Activated CD4-positive, alpha-beta T cell treated with anti-CD3 and anti-CD28 coated beads for 1 hour (primary cell): ENCODE measurements around the gene SAE1.
"Not testable (repeated sequence)": the region's sequence is repeated elsewhere in the genome, so short reads cannot be mapped to it uniquely, and the experiment has no call there.

Experiments used
- DNase-seq: peaks from one replicate; pipeline ENCODE4 v3.0.0-alpha.2; 2020

Gene SAE1

DNA sequence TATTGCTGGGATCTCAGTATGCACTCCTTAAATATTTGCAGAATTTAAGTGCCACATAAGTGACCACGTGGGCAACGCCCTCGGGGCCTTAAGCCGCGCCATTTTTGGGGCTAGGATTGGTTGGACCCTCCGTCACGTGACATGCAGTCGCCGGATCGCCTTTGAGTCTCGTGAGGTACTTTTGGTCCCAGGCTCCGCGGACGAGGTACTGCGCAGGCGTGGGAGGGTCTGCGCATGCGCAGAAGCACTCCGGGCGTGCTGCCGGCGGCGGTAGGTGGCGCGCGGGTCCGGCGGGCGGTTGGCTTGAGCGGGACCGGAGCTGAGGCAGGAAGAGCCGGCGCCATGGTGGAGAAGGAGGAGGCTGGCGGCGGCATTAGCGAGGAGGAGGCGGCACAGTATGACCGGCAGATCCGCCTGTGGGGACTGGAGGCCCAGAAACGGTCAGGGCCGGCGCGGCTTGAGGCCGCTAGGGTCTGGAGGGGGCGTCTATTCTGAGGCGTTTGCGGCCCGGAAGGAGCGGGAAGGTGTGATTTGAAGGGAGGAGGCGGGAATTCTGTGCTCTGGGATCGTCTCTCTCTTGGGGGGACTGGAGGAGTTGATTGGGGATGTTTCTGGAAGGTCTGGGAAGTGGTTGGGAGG lies at the start of gene SAE1:
Gene SAE1 (plus strand): TSS at position 247 of the 639 bp plus-strand sequence. CDS start 96 bp downstream, at position 343.
- DNase-seq: peak; percentile 87

DNA sequence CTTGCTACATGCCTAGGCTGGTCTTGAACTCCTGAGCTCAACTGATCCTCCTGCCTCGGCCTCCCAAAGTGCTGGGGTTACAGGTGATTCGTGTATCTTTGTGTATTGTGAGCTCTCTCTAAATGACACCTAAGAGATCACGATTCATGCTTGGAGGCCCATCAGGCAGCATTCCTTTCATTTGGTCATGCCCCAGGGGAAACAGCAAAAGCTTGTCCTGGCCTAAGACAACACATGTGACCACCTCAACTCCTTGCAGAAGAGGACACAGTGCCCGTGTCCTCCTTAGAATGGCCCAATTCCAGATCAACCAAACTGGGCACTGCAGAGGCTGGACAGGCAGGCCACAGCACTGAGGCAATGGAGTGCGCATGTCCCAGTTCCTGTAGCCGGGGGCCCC lies 49.5 kb upstream of the SAE1 start:
- DNase-seq: no peak

DNA sequence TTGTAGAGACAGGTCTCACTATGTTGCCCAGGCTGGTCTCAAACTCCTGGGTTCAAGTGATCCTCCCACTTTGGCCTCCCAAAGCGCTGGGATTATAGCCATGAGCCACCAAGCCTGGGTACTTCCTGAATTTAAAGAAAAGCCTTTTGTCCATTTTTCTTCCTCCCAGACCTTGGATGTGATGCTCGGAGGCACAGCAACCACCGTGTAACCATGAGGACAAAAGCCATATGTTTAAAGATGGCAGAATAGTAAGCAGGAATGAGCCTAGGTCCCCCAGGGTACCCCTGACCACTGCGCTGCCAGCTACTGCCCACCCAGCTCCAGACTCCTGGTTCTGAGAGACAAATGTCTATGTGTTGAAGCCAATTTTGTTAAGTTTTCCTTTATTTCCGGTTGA lies 48.1 kb upstream of the SAE1 start:
- DNase-seq: no peak

DNA sequence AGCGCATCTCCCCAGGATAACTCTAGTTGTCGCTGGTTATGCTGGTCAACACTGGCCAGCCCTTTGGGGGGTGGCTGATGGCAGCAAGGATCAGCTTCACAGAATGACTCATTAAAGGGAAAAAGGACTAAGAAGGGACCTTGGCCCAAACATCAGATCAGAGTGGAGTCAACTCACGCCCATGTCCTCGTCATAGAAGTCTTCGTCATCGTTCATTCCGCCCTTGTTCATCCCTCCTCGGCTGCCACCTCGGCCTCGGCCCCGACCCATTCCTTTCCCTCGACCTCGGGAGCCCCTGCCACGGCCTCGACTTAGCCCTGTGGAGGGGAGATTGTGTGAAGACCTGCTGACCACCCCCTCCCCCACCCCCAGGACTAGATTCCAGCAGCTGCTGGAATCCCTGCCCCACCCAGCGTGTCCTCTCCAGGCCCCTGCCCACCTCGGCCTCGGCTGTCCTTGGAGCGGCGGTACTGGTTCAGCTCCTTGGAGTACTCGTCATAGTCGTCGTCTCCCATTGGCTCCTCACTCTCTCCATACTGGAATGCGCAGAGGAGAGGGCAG lies 45.7 kb upstream of the SAE1 start:
- DNase-seq: no peak

DNA sequence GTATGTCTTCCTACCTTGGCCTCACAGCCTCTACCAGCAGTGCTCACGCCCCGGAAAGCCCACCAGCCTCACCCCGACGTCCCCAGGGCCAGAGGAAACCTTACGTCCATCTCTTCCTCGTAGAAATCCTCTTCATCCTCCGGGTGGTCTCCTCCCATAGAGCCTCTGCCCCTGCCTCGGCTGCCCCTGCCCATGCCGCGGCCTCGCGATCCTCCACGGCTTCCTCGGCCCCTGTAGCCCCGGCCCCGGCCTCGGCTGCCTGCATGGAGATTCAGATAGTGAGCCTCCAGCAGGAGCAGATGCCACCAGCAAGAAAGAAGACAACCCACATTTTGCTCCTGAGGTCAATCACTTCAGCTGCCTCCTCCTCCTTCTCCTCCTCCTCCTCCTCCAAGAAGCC lies 44.4 kb upstream of the SAE1 start:
- no peak for DNase-seq

DNA sequence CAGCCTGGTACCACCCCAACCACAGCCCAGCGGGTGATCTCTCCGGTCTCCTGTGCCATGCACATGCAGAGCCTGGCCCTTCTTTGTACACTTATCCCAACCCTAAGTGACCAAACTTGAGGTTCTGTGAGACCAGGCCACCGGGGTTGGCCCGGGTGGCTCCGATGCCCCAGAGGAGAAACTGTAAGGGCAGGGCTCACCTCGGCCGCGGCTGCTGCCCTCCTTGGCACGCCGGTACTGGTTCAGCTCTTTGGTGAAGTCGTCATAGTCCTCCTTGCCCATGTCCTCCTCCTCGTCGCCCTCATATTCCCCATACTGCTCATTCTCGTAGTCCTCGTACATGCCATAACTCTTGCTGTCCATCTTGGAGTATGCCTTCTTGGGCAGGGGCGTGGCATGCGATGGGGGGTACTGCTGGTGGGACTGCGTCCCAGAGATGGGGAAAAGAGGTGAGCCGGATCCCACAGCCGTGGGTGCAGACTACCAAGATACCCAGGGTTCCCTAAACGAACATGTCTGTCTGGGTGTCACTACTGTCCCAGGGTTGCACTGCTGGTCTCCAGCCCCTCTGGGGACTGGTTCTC lies 40.8 kb upstream of the SAE1 start:
- DNase-seq: no peak

DNA sequence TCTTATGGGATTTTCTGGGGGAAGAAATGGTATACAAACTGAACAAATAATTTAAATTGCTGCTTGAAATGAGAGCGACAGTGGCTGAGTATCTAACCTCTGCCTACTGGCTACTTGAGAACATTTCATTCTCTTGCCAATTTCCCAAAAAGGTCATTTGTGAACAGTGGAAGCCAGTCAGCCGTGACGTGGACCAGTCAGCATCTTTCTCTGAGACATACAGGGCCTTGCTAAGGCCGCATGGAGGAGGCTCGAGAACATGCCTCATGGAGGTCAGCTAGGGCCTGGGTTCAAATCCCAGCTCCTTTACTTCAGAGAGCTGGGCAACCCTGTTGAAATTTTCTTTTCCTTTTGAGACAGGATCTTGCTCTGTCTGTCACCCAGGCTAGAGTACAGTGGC lies 37.4 kb upstream of the SAE1 start:
- no peak for DNase-seq

DNA sequence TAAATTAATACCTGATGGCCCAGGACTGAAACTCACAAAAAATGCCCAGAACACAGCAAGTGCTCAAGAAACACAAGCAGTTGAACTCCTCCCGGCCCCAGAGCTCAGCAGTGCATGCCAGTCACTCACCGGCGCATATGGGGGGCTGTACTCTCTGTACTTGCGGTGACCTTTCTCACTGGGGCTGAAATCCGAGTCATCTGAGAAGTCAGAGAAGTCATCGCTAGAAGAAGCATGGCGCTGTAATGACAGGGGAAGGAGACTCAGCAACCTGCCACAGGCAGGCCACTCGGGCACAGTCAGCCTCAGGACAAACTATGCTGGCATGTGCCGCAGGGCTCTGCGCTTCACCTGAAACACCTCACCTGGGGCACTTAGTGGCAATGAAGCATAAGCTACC lies 36.8 kb upstream of the SAE1 start:
- no peak for DNase-seq

DNA sequence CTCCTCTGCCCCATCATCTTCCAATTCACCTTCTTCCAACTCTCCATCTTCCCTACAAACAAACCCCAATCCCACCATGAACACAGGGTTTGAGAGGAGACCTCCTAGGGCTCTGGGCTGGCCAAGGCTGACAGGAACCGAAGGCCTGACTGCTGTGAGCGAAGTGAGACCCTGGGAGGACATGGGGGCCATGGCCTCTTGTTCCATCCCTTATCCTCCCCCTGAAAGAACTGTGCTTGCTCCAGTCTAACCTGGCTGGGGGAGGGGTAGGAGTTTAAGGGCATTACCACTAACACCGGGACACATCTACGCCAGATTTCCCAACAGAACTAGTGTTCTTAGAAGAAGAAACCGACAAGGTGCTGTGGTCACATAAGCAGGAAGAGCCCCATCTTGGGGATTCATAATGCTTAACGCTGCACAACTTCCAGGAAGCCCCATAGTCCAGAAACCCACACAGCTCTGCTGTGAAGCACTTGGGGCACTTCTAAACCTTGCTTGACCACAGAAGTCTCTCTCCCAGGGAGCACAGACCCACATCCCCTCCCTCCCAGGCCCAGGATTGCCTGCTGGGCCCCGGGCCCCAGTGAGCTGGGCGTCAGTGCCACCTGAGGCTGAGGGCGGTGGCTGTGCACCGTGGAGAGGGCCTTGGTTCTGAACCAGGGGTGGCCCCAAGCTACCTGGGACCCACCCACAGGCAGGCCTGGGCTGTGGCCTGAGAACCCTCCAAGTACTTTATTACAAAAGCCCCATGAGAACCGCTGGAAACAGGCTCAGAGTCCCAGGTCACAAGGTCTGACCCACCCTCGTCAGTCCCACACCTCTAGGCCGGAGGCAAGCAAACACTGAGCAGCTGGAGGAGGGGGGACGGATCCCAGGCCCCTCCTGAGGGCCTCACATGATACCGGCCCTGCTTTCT lies 35.8 kb upstream of the SAE1 start:
- no peak for DNase-seq

DNA sequence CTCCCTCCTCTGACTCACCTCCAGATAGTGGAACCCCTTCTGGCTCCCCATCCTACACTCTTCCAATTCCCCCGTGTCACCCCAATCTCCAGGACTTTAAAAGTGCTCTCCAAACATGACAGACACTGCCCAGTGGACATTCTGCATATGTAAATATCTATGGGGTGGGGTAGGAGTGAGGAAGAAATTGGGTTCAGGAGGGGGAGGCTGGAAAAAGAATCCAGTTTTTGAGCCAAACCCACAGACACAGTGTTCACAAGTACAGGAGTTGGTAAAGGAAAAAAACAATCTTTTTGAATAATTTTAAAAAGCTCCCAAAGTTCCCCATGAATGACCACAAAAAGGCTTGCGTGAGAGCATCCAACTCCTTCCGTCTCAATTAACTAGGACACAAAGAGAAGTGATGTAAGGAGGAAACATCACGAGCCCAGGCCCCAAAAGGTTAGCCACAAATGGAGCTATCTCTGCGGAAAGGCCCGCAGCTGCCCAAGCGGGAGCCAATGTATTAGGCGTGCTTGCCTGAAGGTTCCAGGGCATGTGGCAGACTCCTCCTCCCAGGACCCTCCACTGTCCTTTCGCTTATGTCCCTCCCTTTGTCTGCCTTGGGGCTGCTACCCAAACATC lies 35.0 kb upstream of the SAE1 start:
- DNase-seq: no peak

DNA sequence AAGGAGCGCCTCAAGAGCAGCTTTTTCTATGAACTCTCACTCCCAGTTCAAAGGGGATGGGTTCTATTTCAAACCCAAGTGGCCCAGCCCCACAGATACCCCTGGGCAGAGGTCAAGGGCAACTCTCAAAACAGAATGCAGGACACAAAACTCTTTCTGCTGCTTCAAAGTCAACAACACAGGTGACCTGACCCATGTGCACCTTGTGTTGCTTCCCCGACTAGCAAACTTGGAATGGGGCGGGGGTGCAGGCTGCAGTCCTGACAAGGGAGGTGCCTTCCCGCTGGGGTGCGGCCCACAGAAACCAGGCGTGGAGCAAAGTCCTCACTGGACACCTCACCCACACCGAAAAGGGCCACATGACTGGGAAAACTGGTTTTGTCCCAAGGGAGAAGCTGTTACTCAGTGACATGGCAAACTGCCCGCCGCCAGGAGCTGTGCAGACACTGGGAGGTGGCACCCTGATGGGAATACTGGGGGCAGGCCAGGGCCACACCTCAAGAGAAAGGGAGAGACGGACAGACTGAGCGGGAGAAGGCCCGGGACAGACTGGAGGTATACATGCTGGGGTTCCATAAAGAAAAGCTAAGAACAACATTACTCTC lies 34.4 kb upstream of the SAE1 start:
- no peak for DNase-seq

DNA sequence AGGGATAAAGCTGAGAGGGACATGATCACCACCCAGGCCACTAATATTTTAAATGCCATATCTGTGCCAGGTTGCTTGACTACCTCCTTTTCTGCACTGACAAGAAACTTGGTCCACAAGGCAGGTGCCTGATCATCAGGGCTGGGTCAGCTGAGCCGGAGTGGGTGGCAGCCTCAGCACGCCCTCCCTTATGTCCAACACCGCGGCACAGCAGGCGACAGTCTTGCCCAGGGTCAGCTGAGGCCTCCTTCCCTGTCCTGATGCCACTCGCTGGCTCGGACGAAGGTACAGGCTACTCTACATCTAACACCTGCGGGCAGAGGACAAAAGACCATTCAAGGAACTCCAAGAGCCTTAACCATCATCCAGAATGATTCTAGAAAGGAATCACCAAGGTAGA lies 33.9 kb upstream of the SAE1 start:
- no peak for DNase-seq

DNA sequence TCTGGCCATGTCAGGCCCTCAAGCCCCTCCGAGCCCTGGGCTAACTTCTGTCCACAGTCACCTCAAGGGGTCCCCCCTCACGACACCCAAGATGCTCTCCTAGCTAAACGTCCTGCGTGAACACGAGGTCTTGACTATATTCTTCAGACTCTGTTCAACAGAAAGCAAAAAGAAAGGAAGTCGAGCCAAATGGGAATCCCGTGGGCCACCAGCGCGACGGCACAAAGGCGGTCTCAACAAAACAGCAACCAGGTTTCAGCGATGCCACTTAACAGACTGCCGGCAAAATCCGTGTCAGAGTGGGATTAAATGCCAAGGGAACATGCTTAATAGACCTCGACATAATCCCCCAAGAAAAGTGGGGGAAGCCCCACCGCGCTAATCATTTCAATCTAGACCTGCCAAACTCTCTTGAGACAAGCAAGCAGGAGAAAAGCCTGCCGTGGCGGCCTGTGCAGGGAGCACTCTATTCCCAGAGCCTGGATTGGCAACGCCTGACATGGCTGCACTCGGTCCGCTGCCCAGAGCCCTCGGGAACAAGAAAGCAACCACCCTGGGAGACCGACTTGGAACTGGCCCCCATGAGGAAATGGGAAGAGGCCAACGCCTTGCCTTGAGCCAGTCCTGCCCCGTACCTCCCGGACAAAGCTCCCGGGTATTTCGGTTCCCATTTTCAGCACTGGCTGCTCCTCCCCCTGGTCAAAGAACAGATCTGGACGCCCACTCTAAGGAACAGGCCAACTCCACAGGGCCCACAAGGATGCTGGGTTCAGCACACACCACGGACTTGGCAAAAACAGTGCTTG lies 33.0 kb upstream of the SAE1 start:
- DNase-seq: no peak

DNA sequence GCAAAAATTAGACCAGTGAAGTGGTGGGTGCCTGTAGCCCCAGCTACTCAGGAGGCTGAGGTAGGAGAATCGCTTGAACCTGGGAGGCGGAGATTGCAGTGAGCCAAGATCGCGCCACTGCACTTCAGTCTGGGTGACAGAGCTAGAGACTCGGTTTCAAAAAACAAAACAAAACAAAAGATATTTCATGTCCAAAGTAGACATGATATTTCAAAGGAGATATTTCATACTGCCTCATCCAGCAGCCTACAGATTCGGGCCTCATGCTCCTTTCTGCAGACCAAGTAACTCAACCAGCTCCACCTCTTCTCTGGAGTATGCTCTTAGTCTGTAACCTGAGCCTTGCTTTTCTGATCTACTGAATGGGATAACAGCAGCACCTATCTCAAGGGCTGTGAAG lies 32.0 kb upstream of the SAE1 start:
- DNase-seq: no peak

DNA sequence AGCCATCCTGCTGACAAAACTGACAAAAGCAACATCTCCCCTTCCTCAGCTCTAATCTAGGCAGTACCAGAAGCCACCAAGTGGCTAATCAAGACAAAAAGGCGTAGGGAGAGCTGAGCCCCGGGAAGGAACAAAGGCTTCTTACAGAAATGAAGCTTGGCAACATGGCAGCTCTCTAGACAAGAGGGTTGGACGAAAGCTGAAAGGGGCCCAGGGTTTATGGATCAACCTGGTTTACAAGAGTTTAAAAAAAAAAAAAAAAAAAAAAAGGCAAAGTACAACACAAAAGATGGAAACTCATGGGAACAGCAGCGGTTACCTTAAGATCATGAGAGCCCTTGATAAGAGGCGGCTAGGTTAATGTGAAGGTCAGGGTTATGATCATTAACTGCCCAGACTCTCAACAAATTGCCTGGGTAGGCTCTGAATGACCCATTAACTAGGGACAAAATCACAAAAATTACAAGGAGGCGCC lies 31.0 kb upstream of the SAE1 start:
- no peak for DNase-seq

DNA sequence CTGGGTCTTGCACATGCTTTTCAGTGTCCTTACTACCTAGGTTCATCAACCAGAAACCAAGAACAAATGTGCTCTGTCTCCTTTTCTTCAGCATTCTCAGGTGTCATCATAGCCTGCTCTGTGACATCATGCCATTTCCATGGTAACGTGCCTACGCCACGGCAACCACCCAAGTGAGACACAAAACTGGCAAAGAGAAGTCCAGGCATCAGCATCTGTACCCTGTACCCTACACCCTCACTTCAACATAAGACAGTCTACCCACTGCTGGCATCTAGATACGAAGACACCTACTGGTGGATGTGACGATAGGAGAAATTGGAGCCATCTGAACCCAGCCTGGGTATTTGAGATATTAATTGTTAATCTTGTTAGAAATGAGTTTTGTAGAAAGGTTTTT lies 30.3 kb upstream of the SAE1 start:
- no peak for DNase-seq

DNA sequence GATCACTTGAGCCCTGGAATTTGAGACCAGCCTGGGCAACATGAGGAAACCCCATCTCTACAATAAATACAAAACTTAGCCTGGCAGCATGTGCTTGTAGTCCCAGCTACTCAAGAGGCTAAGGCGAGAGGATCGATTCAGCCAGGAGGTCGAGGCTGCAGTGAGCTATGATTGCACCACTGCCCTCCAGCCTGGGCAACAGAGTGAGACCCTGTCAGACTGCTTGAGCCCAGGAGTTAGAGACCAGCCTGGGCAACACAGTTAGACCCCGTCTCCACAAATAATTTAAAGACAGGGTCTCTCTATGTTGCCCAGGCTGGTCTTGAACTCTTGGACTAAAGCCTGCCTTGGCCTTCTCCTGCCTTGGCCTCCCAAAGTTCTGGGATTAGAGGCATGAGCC lies 29.5 kb upstream of the SAE1 start:
- DNase-seq: not testable (repeated sequence)

DNA sequence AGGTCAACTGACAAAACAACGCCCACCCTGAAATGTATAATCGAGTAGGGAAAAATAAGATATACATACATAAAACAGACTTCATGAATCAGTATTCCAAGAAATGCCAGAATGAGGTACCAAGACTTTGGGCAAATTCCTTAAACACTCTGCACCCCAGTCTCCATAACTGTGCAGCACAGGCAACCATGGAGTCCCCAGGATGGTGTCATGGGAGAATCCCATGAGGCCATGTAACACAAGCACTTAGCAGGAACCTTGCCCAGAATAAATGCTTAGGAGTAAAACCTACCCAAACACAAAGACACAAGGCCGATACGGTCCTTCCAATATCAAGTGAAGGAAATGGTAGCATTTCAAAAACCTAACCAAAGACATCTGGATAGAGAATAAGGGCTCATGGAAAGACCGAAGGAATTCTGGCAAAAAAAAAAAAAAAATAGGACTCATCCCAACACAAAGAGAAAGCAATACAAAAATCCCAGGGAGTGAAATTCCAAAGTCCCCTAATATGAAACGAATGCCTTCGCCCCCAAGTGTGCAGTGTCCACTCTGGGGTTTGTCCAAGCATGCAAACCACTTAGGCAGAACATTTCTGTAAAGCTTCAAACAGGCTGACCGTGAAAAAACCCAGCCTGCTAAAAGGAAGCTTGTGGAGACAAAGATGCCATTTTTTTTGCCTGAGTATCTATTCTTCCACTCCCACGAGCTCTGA lies 28.1 kb upstream of the SAE1 start:
- no peak for DNase-seq

DNA sequence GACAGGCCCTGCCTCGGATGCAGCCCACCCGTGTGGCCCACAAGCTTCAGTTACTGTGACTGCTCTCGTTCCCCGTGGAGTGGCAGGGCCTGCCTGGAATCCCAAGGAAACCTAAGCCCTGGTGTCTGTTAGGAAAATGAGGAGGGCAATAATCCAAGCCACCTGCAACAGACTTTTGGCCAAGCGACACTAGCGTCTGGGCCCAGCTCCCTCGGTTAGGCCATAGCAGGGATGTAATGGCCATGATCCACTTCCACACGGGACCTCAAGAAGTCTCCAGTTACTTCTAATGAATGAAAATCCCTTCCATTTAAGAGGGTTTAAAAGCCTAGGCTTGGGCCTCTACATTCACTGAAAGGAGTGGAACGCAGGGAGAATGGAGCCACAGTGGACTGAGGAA lies 26.0 kb upstream of the SAE1 start:
- no peak for DNase-seq

DNA sequence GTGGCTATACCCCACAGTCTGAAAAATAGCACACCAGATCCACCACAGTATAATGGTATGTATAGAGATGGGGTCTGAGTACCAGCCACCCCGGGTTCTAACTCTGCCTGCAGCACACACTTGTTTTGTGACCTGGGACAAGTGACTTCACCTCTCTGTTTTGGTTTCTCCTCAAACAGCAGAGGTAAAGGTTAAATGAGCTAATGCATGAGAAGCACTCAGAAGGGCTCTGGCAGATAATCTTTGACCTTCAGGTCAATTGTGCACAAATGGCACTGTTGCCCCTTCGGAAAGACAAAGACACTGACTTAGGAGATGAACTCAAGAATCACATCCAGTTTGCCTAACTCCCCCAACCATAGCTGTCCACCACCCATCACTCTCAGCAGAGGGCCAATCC lies 24.8 kb upstream of the SAE1 start:
- no peak for DNase-seq

DNA sequence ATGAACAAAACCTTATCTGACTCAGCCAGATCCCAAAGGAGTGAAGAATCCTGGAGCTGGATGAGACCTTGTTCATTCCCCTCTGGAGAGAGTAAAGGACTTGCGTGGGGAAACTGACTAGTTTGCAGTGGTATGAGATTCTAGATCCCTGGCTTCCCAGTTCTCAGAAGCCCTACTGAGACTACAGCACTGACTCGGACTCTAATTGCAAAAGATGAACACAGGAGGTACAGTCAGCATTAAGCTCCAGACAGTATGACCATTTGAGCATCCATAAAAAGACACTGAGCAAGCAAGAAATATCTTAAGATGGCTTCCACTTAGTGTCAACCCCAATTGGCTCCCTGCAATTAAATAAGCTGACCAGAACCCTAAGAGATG lies 23.8 kb upstream of the SAE1 start:
- DNase-seq: no peak
